ENCODE results near the gene THY1. TPM values are rescaled to one million over a fixed set of nuclear protein-coding genes. Genes with fewer than 3 reads are reported as not detected.

The THY1 gene
- total RNA-seq, 3 donors from 2014 or later = 2.8 to 32.5 (median 28.3) TPM

DNA sequence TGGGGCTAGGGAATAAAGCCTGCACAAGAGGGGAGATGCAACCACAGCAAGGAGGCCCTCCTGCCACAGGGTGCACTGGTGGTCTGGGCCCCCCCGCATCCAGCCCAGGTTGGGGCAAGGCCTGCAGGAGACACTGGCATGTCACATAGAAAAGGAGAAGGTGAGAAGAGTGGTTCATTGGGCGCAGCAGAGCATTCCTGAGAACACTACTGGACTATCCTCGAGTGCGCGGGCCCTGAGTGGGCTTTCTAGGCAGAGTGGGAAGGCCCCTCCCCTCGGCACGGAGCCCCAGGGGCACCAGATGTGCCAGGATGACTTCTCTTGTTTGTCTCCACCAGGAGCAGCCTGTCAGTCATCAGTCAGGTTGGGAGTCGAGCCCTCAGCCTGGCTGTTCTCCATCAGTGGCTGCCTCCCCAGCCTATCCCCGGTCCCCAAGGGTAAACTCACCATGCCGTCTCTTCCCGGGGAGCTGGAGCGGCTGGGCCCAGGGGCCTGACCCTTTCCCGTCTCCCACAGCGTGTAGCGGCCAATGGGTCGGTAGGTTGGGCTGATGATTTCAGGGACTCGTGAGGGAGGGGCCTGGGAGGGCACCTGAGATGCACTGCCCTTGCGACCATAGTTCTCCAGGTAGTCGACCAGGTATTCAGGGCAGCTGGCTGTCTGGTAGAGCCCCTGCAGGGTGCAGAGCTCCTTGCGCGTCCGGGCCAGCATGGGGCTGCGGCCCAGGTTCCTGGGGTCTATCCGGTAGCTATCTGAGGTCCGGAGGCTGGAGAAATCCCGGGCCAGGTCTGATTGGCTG, 50.5 kb downstream of the THY1 start:
- no peak overlapping the region for H3K4me3 ChIP-seq
- H3K9me3 ChIP-seq = no peaks in the 10 kb centered on the region
- intact Hi-C loops (cut with DNase I, micrococcal nuclease) = no loop called here
- DNase-seq (no peak), ATAC-seq (no peak)
- H3K36me3 ChIP-seq (ENCODE audit: low read depth) = no peaks in the 10 kb centered on the region
- H3K4me1 ChIP-seq (ENCODE audit: low read depth) = peaks cover 43% of the 10 kb centered on the region
- TF ChIP-seq, protein P1, sequence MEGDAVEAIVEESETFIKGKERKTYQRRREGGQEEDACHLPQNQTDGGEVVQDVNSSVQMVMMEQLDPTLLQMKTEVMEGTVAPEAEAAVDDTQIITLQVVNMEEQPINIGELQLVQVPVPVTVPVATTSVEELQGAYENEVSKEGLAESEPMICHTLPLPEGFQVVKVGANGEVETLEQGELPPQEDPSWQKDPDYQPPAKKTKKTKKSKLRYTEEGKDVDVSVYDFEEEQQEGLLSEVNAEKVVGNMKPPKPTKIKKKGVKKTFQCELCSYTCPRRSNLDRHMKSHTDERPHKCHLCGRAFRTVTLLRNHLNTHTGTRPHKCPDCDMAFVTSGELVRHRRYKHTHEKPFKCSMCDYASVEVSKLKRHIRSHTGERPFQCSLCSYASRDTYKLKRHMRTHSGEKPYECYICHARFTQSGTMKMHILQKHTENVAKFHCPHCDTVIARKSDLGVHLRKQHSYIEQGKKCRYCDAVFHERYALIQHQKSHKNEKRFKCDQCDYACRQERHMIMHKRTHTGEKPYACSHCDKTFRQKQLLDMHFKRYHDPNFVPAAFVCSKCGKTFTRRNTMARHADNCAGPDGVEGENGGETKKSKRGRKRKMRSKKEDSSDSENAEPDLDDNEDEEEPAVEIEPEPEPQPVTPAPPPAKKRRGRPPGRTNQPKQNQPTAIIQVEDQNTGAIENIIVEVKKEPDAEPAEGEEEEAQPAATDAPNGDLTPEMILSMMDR (IDR thresholded peaks at IDR 0.05) = no peak

DNA sequence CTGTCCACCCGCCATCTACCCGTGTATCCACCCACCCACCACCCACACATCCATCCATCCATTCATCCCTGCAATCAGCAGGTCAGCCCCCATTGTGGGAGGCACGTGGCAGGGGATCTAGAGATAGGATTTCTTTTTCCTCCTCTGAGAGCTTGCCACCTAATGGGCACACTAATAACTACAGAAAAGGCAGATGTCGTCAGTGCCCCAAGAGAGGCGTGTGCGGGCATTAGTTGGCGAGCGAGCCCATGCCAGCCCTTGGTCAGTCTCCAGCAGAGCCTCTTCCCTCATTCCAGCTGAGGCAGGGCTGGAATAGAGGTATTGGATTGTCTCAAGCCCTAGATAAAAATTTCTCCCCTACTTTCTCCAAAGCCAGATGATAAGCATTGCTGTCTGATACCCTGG, 51.2 kb downstream of the THY1 start:
- TF ChIP-seq, protein P1 (IDR thresholded peaks at IDR 0.05) = no peak
- Histone ChIP-seq H3K36me3 (ENCODE audit: low read depth) (no peaks in the 10 kb centered on the region), H3K9me3 (no peaks in the 10 kb centered on the region), H3K4me1 (ENCODE audit: low read depth) (peaks cover 46% of the 10 kb centered on the region), H3K4me3 (no peak overlapping the region)
- DNase-seq = no peak
- ATAC-seq = no peak
- intact Hi-C loops (cut with DNase I, micrococcal nuclease) = no loop called here

DNA sequence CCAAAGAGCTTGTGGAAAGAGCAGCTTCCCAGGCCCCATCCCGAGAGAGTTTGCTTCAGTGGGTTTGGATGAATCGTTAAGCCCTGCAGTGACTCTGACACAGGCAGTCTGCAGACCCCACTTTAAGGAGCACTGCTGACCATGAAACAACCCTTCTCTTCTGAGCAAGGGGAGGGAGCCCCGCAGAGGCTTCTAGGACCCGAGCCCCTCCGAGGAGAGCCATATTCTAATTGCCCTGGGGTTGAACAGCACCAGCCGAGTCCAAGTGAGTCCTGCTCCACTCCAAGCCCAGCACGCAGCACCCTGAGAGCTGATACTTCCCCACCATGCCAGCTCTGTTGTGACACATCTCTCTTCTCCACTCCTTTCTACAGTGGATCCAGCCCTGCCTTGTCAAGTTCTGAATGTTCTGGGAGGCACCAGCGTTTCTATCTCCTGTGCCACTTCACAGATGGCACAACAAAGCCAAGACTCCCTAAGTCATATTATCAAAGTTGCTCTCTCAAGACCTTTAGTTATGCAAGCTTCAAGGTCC, 51.8 kb downstream of the THY1 start:
- H3K4me1 ChIP-seq (ENCODE audit: low read depth) = peaks cover 52% of the 10 kb centered on the region

DNA sequence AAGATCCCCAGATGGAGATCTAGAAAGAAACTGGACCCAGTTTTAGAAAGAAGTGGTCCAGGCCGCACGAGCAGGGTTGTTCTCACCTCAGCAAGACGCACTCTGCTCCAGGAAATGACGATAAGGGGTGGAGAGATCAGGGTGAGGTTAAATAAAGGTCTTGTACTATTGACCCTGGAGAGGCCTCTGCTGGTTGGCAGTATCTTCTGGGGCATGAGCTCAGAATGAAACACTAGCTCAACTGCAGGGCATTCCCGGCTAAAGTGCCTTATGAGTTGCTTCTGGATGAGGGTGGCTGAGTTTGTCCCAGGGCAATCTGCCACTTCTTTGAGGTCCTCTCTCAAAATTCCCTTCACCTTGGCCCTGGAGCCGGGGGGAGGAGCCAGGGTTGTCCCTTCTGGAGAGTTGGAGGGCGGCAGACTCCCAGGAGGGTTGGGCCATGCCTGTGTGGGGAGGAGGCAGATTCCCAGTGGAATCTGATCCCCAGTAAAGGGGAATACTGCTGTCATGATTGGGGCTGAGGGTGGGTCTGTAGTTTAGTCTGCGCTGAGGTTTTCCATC, 52.4 kb downstream of the THY1 start:
- Histone ChIP-seq H3K4me3 (no peak overlapping the region), H3K4me1 (ENCODE audit: low read depth) (peaks cover 51% of the 10 kb centered on the region), H3K36me3 (ENCODE audit: low read depth) (no peaks in the 10 kb centered on the region), H3K9me3 (no peaks in the 10 kb centered on the region)
- intact Hi-C loops (cut with DNase I, micrococcal nuclease) = no loop called here
- ATAC-seq (peak; percentile 48), DNase-seq (peak in 2 of 3 donors; percentile 54 to 65)
- TF ChIP-seq, protein P1 (IDR thresholded peaks at IDR 0.05) = no peak

More for the DNA sequence above, 51.8 kb downstream of the THY1 start:
- DNase-seq = no peak
- Histone ChIP-seq H3K4me3 (no peak overlapping the region), H3K36me3 (ENCODE audit: low read depth) (no peaks in the 10 kb centered on the region), H3K9me3 (no peaks in the 10 kb centered on the region)
- no peak for ATAC-seq
- intact Hi-C loops (cut with DNase I, micrococcal nuclease) = no loop called here
- TF ChIP-seq, protein P1 (IDR thresholded peaks at IDR 0.05) = no peak

DNA sequence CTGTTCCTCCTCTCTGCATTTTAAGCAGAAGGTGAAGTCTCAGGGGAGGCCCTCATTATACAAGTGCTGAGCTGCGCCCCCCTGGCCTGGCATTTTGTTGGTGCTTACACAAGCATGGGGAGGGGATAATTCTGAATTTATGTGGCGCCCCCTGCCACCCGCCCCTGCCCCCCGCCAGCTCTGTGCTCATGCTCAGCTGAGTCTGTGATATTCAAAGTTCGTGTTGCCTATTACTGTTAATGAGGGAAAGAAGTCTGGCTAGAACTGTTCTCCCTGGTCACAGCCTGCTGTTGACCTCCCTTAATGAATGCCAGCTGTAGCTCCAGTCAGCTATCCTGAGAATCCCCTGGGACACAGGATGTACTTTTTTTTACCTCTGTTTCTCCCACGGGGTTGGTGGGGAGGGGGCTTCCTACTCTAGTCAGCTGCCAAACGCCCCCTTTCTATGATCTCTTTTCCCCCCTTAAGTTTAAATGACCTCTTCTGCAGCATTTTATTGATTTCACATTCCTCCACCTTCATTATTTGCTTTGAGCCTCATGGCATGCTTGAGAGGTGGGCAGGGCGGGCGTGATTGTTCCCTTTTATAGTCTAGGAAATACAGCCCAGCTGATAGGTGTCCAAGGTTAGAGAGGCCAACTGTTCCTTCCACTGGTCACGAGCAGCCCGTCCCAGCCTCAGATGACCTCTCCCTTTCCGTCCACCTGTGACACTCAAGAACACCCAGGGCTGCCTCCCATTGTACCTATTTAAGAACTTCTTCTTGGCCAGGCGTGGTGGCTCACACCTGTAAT, 53.6 kb downstream of the THY1 start:
- ATAC-seq = peak; percentile 45
- Histone ChIP-seq H3K36me3 (ENCODE audit: low read depth) (no peaks in the 10 kb centered on the region), H3K4me3 (no peak overlapping the region), H3K4me1 (ENCODE audit: low read depth) (peaks cover 54% of the 10 kb centered on the region), H3K9me3 (no peaks in the 10 kb centered on the region)
- DNase-seq = peak; percentile 67 to 72 (median 69)
- intact Hi-C loops (cut with DNase I, micrococcal nuclease) = no loop called here
- TF ChIP-seq, protein P1 (IDR thresholded peaks at IDR 0.05) = no peak
